Measurements from ENCODE around the gene FUT7.

Gene FUT7

GRCh38 chr9:137044502-137045177 is 12.8 kb upstream of the FUT7 start:
- TF ChIP-seq, protein P1, sequence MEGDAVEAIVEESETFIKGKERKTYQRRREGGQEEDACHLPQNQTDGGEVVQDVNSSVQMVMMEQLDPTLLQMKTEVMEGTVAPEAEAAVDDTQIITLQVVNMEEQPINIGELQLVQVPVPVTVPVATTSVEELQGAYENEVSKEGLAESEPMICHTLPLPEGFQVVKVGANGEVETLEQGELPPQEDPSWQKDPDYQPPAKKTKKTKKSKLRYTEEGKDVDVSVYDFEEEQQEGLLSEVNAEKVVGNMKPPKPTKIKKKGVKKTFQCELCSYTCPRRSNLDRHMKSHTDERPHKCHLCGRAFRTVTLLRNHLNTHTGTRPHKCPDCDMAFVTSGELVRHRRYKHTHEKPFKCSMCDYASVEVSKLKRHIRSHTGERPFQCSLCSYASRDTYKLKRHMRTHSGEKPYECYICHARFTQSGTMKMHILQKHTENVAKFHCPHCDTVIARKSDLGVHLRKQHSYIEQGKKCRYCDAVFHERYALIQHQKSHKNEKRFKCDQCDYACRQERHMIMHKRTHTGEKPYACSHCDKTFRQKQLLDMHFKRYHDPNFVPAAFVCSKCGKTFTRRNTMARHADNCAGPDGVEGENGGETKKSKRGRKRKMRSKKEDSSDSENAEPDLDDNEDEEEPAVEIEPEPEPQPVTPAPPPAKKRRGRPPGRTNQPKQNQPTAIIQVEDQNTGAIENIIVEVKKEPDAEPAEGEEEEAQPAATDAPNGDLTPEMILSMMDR (IDR thresholded peaks at IDR 0.05; ENCODE audit: extremely low read depth, missing control alignments) = no peak
- DNase-seq (ENCODE audit: low spot score) = no peak

- no peak for DNase-seq (ENCODE audit: low spot score)
These were observed 12.1 kb upstream of the FUT7 start for GRCh38 chr9:137044037-137044436.

DNA sequence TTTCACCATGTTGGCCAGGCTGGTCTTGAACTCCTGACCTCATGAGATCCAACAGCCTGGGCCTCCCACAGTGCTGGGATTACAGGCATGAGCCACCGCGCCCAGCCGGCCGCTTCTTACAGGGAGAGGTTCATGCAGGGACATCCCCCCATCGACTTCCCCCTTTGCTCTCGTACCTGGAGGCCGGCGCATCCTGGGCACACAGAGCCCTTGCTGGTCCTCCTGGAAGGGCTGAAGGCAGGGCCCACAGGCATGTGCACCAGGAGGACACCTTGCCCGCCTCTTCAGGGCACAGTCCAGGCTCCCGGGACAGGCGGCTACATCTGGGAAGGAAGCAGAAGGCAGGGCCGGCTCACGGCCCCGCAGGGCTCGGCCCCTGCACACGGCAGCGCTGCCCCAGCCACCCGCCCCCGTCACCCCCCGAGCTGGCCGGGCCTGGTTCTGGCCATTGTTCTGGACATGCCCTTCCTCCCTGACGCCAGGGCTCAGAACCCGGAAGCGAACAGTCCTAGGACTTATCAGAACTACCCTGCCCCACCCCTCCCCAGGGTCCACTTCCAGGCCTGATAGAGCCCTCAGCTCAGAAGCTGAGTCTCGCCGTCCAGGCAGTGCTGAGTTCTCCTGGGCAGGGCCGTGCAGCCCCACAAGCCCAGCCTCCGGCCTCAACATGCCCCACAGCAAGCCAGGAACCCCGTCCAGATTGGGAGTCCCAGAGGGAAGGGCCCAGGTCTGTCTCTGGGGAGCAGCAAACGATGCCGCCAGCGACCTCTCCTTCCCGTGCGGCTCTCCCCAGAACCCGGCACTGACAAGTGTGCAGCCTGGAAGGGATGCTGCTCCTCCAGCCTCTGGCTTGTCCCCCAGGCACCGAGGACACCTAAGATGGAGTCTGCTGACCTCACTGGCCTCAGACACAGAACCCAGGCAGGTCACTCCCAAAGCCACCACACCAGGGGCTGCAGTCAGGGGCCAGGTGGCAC is 11.2 kb upstream of the FUT7 start:
- no peak for DNase-seq (ENCODE audit: low spot score)
- TF ChIP-seq, protein P1 (IDR thresholded peaks at IDR 0.05; ENCODE audit: extremely low read depth, missing control alignments) = no peak

More at GRCh38 chr9:137044037-137044436, 12.1 kb upstream of the FUT7 start:
- TF ChIP-seq, protein P1 (IDR thresholded peaks at IDR 0.05; ENCODE audit: extremely low read depth, missing control alignments) = no peak

GRCh38 chr9:137041124-137041523 is 9.2 kb upstream of the FUT7 start:
- TF ChIP-seq, protein P1 (IDR thresholded peaks at IDR 0.05; ENCODE audit: extremely low read depth, missing control alignments) = no peak
- no peak for DNase-seq (ENCODE audit: low spot score)

- DNase-seq (ENCODE audit: low spot score) = no peak
- TF ChIP-seq, protein P1 (IDR thresholded peaks at IDR 0.05; ENCODE audit: extremely low read depth, missing control alignments) = no peak
These were observed 8.7 kb upstream of the FUT7 start for GRCh38 chr9:137040568-137040967.

DNA sequence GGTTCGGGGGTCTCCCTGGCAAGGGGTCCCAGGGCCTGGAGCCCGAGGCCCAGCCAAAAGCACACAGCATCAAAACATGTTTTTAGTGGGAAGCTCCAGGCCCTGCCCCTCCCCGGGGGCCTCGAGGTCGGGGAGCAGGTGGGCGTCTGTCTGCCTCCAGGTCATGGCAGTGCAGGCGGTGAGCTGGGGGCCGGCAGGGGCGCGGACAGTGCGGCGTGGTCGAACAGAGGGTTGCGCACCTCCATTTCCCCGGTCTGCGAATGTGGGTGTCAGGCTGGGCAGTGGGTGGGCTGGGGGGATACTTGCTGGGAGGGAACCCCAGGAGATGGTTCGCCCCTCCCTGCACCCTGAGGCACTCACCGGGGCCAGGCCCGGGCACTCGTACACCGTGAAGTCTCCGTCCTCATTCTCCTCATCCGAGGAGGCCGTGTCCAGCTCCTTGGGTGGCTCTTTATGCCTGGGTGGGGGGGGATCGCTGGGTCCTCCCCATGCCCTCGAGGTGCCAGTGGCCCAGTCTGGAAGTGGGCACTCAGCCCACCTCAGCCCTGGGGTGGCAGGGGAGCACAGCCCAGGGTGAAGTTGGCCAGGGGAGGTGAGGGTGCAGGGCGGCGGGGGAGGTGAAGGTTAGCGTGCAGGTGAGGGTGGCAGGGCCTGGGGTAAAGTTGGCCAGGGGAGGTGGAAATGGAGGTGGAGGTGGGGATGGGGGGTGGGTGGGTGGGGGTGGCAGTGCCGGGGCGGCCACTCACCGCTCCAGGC is 7.9 kb upstream of the FUT7 start:
- no peak for DNase-seq (ENCODE audit: low spot score)
- TF ChIP-seq, protein P1 (IDR thresholded peaks at IDR 0.05; ENCODE audit: extremely low read depth, missing control alignments) = no peak

Measured in GM20000 (cell line).